ENCODE data around the gene SUFU.

Gene SUFU

GRCh38 chr10:102620138-102620590 lies 116.4 kb downstream of the SUFU start:
- no peak for DNase-seq (ENCODE audit: low spot score)

GRCh38 chr10:102620591-102621442 lies 117.0 kb downstream of the SUFU start:
- DNase-seq (ENCODE audit: low spot score), result no peak

DNA sequence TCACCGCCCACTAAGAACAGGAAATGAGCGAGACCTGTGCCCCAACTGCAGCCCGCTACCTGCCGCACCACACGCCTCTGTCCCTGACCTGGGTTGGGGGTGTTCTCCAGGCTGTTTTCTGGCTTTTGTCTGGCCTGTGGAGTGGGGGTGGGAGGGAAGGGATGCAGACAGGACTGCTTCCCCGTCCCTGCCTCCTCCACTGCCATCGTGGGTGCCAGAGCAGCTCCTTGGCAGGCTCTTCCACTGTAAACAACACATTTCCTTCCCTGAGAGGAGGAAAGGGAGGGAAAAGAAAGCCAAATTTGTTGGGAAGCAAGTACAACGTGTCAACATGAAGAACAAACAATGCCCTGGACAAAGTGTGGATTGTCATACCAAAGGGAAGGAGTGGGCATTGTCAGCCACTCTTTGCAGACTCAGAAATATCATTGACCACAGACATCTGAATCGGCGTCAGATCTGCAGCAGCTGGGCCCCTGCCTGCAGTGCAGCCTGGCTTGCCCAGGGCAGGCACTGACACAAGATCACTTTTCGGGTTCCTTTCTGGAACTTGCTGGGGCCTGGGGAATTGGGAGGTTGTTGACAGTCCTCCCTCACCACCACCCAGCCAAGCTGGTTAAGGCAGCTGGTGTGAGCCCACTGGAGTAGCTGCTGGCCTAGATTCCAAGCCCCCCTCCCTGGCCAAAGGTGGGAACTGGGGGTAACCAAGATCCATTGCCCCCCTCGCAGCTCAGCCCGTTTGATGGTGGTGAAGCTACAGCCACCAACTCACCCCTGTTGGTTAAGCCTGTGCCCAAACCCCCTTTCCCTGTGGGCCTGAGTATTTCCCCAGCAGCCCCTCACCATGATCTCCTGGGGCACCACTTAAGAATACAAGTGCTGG lies 117.9 kb downstream of the SUFU start:
- no peak for DNase-seq (ENCODE audit: low spot score)

- DNase-seq (ENCODE audit: low spot score), result no peak
These were observed 120.3 kb downstream of the SUFU start for GRCh38 chr10:102624094-102624493.

DNA sequence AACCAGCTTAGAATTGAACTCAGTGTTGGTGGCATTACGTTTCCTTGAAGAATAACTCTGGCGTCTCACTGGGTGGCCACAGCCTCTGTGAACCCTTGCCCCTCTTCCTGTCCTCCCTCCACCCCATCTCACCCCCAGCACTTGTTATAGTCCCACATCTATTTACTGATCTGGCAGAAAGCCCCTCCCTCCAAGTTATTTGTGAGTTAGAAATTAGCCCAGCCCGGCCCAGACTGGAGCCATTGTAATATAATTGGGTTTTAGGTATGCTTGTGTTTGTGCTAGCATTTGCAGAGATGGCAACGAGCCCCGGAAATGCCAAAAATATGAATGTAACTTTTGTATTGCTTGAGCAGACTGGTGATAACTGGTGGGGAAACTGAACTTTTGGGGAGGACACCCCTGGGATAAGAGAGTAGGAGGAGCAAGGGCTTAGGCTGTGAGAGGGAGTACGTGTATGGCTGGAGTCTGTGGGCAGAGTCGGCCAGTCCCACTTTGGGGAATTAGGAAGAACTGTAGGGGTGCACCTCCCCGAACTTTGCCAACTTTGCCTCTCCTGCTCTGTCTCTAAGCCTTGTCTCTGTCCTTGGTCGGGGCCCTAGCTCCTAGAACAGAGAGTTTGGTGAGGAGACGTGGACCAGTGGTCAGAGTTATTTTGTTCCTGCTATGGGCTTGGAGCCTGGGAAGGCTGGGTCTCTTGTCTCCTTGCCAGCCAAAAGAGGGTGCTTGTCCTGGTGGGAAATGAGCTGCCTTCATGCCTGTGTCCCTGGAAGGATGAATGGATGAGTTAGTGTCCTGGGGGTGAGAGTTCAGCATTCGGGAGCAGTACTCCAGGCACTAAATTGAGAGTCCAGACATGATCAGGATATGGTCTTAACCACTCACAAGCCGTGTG lies 121.2 kb downstream of the SUFU start:
- DNase-seq (ENCODE audit: low spot score), result no peak

GRCh38 chr10:102626026-102626685 lies 122.4 kb downstream of the SUFU start:
- no peak for DNase-seq (ENCODE audit: low spot score)

GRCh38 chr10:102627291-102627735 lies 123.5 kb downstream of the SUFU start:
- DNase-seq (ENCODE audit: low spot score), result no peak

GRCh38 chr10:102627736-102628293 lies 124.0 kb downstream of the SUFU start:
- DNase-seq (ENCODE audit: low spot score), result no peak

DNA sequence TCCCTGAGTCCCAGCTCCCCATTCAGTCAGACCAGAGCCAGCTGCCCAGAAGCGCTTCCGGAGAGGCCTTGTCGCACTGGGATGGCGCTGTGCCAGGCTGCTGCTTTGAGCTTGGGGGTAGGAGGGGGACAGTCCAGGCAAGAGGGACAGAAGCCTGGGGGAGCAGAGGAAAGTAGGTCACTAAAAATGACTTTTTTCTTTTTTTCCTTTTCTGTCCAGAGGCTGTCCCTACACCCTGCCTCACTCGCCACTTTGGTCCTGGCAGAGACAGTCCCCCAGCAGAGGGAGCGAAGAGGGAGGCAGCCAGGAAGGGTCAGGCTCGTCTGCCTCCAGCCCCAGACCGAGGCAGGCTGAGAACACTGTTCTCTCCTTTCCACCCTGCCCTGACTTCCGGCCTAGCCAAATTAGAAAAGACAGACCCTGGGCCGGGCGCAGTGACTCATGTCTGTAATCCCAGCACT lies 124.7 kb downstream of the SUFU start:
- no peak for DNase-seq (ENCODE audit: low spot score)

GRCh38 chr10:102629661-102630614 lies 126.2 kb downstream of the SUFU start:
- no peak for DNase-seq (ENCODE audit: low spot score)

DNA sequence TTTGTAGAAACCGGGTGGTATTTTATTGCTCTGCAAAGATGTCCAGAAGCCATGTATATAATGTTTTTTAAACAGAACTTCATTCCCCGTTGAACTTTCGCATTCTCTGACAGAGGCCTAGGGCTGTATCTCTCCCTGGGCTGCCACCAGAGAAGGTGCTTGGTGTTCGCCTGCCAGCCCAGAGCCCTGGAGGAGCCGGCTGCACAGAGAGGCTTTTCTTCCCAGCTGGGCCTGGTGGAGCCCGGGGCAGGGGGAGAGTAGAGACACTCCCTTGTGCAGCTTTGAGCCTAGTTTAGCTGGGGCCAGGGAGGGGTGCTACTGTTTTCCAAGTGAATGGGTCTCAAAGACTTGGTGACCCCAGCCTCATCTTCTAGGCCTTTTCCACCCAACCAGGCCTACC lies 126.9 kb downstream of the SUFU start:
- no peak for DNase-seq (ENCODE audit: low spot score)

DNA sequence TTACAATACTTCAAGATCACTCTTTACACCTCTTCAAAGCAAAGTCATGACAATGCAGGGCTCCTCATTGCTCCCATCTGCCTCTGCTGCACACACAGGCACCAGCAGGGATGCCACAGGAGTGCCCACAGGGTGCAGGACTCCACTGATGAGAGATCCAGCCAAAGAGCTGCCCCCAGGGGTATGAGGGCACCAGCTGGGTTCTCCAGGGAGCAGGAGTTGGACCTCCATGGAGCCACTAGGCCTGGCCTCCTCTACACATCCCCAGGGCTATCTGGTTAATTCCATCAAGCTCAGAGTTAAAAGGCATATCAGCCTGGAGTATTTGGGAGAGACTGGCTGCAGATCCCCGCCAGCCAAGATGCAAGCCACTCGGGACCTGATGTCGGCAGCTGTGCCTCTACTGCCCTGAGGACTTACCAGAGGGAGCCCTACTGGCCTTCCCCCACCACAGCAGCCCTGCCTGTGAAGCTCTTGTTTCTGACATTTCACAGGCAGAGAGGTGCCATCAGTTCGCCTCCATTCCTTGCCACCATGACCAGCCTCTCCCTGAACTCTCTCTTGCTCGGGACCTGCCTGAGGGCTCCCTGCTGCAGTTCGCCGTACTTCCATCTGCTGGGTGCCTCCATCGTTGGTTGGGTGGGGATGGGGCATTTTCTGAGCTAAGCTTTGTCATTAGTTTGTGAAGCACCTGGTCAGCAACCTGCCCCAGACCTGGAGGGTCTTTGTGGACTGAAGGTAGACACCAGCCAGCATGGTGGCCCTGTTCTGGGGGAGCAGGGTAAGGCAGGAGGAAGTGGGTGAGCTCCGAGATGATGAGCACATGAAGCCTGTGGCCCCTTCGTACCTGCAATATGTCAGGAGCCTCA lies 128.0 kb downstream of the SUFU start:
- no peak for DNase-seq (ENCODE audit: low spot score)

DNA sequence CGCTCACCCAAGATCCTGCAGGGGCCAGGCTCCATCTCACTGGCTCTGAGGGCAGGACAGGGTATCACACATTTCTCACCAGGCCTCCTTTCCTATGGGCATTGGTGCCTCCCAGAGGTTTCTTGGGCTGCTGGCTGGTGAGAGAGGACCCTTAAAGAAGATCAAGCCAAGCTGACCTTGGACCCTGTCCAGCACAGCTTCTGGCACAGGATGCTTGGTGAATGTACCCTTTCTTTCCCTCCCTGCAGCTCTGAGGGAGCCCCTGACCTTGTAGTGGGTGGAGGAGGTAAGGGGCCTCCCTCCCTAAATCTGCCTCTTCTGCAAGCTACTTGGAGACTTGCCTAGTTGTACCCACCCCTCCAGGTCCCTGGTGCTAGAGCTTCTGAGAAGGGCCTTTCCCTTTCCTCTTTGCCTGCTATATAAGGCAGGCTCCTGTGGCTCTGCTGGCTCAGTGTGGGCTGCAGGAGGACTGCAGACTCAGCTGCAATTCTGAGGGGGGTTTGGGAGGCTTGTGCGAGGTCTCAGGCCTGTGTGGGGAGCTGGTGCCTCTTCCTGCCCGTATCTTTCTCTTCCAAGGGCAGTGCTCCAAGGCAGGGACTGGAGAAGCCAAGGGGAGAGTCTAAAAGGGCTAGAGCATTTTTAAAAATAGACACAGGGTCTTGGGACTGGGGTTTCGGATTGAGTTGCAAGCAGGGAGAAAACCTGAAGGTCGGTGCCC lies 128.8 kb downstream of the SUFU start:
- DNase-seq (ENCODE audit: low spot score), result no peak

- DNase-seq (ENCODE audit: low spot score), result no peak
These were observed 129.5 kb downstream of the SUFU start for GRCh38 chr10:102633287-102633686.

- no peak for DNase-seq (ENCODE audit: low spot score)
These were observed 130.1 kb downstream of the SUFU start for GRCh38 chr10:102633848-102634247.

DNA sequence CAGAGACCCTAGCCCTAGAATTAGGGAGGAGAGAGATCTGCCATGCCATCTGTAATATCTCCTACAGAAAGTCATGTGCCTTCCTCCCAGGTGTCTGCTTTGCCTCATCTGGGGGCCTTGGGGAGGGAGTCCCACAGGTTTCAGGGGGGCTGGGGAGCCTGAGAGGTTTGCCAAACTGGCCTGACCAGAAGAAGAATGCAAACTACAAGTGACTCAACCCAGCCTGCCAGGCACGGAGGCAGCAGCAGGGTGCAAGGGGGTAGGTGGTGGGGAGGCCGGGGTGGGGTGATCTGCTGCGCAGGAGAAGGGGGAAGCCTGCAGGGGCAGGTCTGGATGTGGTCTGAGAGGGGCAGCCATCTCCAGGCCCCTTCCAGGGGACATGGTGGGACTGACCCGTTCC lies 130.9 kb downstream of the SUFU start:
- no peak for DNase-seq (ENCODE audit: low spot score)

DNA sequence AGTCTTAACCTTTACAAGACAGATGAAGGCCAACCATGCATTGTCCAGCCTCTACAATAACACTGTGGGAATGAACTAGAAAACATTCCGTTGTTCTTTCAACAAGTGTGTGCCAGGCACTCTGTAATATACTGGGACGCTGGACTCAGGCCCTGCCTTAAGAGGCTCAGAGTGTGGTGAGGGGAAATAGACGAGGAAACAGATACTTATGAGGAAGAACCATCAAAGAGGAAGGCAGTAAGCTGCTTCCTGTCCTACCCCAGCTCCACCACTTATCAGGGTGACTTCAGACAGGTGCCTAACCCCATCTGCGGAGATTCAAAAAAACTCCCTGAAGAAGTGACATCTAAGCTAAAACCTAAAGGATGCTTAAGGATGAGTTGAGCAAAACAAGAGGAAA lies 131.6 kb downstream of the SUFU start:
- DNase-seq (ENCODE audit: low spot score), result no peak

GRCh38 chr10:102639537-102639936 lies 135.8 kb downstream of the SUFU start:
- DNase-seq (ENCODE audit: low spot score), result no peak
